Measurements from ENCODE around the gene ZBTB7B.

The ZBTB7B gene

DNA sequence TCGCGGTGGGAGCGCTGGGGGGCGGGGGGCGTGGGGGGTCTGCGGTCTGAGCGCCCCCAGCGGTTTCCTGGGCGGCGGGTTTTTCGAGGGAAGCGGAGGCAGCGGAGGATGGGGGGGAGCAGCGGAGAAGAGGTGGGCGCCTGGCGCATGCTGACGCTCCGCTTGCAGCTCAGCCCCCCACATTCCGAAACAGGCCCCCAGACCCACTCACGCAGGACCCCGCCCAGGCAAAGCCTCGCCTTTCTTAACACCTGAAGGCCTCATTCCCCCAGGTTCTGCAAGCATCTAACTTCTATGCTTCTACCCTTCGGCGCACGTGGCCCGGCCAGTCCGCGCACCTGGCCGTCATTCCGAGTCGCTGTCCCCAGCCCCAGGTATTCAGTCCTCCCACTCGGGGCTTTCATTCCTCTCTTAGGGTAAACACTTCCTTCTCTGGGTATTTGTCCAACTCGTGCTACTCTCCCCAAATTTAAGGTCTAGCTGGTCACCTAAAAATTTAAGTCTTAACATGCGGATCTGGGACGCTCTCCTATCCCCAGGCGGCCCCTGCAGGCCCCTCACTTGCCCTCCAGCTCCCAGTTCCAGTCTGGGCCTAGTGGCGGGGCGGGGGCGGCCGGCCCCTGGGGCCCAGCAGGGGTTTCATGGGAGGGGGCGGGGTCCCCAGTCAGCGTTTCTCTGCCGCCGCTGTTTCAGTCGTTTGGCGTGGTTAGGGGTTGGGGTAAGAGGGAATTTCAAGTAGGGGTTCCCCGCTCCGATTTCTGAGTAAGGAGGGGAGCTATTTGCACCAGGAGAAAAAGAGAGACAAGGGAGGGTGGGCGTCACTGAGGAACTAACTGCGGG lies 2.8 kb upstream of the ZBTB7B start:
- intact Hi-C loops (cut with DNase I) = loop anchor here (2.0 to 10.0 kb wide), 3 partner anchors 17 to 65 kb away; partner anchors contain the start of genes EFNA4 and FLAD1

DNA sequence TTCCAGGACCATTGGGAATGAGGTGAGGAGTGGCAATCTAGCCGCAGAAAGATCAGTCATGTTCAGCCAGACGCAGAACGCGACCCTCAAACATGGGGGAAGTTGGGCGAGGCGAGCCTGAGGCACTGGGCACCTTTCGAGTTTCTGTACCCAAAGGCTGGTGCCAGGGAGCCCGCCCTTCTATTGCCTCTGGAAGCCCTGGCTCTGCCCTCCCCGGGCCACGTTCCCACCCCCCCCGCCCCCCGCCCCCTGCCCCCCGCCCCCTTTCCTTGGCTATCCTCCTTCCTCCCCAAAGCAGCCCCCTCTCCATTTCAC lies 2.2 kb upstream of the ZBTB7B start:
- peak in 21 of 42 donors; percentile 20 to 72 (median 53) for DNase-seq
- intact Hi-C loops (cut with DNase I) = loop anchor here (2.0 to 10.0 kb wide), 3 partner anchors 18 to 64 kb away; partner anchors contain the start of genes EFNA4 and FLAD1

More for the DNA sequence above, 2.8 kb upstream of the ZBTB7B start:
- peak in 3 of 42 donors; percentile 18 to 31 (median 26) for DNase-seq

DNA sequence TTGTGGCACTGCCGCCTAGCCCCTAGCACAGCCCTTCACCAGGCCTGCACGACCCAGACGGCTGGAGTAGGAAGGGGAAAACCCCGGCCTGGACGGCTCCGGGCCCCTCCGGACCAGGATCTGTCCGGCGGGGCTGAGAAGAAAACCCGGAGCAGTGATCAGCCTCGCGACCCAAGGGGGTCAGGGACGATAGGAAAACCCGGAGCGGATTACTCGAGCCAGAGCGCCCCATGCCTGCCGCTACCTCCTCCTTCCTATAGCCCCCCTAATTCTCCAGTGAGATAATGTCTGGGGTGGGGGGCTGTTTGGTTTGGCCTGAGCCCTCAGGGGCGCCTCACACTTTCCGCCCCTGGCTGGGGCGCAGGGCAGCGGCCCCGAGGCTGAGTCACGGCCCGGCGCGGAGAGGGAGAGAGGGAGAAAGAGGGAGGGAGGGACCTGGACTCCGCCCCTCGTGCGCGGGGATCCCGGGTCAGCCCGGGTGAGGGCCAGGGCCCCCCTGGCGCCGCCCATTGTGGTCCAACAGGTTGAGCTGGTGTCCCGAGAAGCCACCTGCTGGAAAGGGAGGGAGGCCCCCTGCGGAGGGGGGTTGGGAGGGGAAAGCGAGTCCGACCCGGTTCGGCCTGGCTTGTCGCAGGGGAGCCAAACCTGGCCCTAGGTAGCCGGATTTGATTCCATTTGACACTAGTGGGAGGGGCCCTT lies 1.7 kb upstream of the ZBTB7B start:
- intact Hi-C loops (cut with DNase I) = loop anchor here (2.0 to 10.0 kb wide), 3 partner anchors 18 to 64 kb away; partner anchors contain the start of genes EFNA4 and FLAD1
- DNase-seq = peak; percentile 73 to 94 (median 86)

DNA sequence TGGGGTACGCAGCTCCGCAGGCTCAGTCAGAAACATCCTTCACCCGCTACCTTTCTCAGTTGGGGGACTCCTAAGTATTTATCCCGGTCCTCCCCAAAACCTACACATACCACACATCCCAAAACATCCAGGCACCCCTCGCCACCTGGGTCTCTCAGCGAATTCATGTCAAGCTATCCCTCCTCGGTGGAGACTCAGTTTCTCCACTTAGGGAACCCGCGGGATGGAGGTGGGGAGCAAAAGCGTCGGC lies 1.3 kb upstream of the ZBTB7B start:
- DNase-seq = no peak
- intact Hi-C loops (cut with DNase I) = loop anchor here (2.0 to 10.0 kb wide), 3 partner anchors 19 to 63 kb away; partner anchors contain the start of genes EFNA4 and FLAD1

DNA sequence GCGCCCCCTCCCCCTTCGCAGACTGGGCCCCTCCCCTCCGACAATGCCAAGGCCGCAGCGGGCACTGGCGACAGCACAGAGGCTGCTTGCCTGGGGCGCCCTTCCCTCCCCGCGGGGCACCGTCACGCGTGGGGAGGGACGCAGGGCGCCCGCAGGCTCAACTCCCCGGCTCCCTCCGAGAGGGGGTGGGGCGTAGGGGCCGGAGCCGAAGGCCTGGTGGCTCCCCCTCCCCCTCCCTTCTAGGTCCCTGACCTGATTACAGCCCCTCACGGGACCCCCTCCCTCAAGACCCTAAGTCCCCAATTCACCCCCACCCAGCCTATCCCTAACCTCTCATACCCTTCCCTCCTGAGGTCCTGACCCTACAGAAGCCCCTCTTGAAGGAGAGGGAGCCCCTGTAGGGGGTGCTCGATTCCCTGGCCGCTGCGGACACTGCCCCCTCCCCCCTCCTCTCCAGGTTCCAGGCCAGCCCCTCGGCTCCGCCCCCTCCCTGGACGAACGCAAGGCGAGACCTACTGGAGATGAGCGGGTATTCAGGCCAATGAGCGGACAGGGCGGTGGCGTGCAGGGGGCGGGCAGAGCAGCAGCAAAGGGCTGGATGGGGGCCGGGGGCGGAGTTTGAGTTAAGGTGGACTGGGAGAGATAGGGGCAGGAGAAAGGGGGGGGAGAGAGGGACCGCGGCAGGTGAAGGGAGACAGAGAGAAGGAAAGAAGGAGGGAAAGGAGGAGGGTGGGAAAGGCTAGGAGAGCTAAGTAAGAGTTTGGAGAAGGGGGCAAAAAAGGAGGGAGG lies 733 bp upstream of the ZBTB7B start:
- intact Hi-C loops (cut with DNase I) = loop anchor here (2.0 to 10.0 kb wide), 3 partner anchors 19 to 63 kb away; partner anchors contain the start of genes EFNA4 and FLAD1
- peak; percentile 100 for DNase-seq

DNA sequence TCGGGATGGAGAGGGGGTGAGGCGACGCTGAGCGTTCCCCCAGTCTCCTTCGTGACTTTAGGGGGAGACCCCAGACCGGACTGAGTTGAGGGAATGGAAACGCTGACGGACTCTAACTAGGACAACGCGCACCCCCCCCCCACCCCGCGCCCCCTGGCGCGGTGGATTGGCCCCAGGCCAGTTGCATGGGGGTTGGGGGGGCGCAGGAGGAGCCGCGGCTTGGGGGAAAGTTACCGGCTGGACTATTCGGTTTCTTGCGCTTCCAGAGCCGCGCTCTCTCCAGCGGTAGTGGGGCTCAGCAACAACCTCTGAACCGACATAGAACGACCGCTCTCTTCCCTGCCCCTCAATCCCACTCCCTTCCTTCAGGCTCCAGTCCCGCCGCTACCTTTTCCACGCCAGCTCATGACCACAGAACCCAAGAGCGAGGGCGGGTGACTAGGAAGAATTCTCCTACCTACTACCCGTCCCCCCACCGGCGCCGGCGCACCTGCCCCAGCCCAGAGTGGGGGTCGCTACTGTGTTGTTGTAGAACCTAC lies 694 bp downstream of the ZBTB7B start:
- peak in 18 of 42 donors; percentile 22 to 77 (median 44) for DNase-seq
- intact Hi-C loops (cut with DNase I) = loop anchor here (5.0 to 10.0 kb wide), 2 partner anchors 36 to 62 kb away; partner anchors contain the start of gene EFNA4

DNA sequence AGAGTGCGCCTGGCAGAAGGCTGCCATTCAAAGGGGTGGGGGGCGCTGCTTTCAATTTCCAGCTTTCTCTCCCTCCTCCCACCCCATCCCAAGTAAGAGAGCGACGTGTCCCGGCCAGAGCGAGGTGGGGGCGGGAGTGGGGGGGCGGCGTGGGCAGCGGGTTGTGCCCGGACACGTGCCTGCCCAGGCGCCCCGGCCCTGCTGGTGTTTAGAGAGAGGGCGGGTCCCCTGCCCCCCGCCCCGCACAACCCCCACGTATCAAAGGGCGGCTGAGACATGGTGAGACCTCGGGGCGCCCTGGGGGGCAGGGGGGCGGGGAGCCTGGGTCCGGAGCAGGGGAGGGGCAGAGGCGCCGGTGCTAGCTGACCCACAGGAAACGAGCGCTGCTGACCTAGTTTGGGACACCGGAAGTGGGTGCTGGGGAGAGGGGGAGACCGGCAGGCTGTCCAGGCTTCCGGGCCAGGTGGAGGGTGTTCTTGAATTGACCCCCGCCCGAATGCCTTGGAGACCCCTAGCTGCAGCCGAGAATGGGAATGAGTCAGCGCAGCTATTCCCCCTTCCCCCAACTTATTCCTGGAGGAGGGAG lies 1.3 kb downstream of the ZBTB7B start:
- intact Hi-C loops (cut with DNase I) = loop anchor here (5.0 to 10.0 kb wide), 2 partner anchors 37 to 61 kb away; partner anchors contain the start of gene EFNA4
- peak in 30 of 42 donors; percentile 26 to 83 (median 58) for DNase-seq

DNA sequence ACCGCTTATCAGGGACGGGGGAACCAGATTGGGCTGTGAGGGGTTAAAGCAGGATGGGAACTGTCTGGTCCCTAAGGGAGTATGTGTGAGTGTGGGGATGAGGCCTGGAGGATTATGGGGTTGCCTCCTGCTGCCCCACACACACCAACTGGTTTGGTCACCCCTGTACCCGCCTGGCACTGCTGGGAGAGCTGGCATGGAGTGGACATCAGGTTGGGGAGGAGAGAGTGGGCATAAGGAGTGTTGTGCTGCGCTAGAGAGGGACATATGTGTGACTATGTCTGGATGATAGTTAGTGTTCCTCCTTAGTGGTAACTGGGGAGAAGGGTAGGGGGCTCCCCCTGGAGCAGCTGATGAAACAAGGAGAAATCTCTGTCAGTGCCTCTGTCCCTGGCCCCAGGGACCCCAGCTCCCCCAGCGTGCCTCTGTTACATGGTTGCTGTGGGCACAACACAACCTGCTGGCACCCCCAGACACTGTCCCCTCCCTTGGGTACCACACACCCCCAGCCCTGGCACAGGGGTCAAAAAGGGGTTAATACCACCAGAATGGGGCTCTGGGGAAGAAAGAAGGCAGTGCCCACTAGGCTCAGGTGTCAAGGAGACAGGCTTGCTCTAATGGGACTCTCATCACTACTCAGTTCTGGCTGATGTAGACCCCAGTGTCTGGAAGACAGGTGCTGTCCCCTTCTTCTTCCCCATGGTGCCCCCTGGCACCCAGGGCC lies 1.9 kb downstream of the ZBTB7B start:
- intact Hi-C loops (cut with DNase I) = loop anchor here (5.0 to 10.0 kb wide), 2 partner anchors 37 to 60 kb away; partner anchors contain the start of gene EFNA4
- peak in 9 of 42 donors; percentile 21 to 72 (median 43) for DNase-seq

DNA sequence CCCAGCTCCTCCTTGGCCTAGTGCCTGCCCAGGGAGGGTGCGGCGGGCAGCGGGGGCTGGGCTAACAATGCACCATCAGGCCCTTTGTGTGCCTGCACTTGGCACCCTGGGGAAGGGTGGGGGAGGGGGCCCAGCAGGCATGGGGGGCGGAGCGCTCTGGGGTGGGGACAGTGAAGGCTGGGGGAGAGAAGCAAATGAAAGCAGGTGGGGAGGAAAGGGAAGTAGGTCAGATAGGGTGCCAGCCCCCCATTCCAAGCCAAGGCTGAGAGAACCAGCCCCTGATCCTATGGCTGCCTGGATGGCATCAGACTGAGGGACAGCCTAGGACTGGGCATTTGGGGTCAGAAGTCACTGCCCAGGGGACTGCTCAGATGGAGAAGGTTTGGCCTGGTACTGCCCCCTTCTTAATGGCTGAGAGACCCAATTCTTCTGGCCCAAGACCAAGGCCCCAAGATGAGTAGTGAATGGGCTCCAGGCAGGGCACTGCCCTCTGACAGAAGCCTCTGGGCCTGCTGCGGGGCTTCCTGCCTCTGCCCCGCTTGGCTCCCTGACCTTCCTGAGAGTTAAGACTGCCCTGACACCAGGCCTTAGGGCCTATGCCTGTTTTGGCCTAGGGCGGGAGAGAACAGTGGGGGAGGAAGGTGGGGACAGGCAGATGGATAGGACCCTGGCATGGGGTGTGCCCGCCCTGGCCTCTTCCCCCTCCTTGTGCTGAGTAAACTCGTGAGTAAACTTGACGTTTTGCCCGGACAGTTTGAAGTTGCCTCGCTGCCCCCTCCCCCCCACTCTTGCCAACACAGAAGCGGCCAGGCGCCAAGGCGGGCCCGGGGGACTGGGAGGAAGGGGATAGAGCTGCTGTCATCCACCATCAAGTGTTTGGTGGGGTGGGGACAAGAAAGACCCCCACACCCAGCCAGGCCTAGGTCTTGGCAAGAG lies 2.7 kb downstream of the ZBTB7B start:
- peak; percentile 55 to 91 (median 76) for DNase-seq
- intact Hi-C loops (cut with DNase I) = loop anchor here (10.0 kb wide), 1 partner anchor 59 kb away; the partner anchor contains the start of gene EFNA4

DNA sequence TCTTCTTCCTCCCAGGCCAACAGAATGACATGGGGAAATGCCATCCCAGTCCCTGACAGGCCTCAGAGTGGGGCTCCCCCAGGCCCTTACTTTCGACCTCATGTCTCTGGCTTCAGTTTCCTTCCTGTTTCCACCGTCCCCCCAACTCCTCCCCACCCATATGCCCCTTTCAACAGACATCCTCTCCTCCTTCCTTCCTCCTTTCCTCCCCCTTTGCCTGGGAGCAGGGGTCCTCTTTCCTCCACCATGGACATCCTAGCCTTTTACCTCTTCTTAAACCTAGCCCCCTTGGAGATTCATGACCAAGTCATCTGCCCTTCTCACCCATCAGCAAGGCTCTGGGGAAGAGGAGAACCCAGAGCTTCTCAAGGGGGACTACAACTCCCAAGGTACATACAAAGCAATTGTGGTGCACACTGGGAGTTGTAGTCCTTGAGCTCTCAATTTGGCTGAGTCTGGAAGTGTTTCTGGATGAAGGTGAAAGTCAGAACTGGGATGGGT lies 4.0 kb downstream of the ZBTB7B start:
- intact Hi-C loops (cut with DNase I) = loop anchor here (10.0 kb wide), 1 partner anchor 58 kb away; the partner anchor contains the start of gene EFNA4
- DNase-seq = peak in 21 of 42 donors; percentile 35 to 81 (median 59)

DNA sequence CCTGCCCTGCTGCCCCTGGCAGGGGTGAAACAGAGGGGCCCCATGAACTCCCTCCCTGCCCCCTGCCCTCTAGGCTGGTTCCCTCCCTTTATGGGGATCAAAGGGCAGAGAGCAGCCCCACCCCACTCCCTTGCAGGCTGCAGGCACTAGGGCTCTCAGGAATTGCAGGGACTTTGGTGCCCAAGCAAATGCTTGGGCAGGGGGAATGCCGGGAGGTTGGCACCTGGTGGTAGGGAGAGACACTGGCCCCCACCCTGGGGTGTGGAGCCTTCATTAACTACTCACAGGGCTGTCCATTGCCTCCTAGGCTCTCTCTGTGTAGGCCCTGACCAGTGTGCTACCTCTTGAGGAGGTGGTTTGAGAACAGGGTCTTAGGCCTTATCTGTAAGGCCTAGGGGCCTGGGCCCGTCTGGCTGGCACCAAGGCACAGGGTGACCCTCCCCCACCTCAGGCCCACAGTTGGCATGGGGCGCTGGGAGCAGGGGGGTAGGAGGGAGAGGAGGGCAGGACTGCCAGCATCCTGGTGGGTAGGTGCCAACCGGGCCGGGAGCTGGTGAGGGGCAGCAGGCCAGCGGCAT lies 4.7 kb downstream of the ZBTB7B start:
- DNase-seq = peak in 31 of 42 donors; percentile 16 to 88 (median 57)
- intact Hi-C loops (cut with DNase I) = loop anchor here (10.0 kb wide), 1 partner anchor 57 kb away; the partner anchor contains the start of gene EFNA4

DNA sequence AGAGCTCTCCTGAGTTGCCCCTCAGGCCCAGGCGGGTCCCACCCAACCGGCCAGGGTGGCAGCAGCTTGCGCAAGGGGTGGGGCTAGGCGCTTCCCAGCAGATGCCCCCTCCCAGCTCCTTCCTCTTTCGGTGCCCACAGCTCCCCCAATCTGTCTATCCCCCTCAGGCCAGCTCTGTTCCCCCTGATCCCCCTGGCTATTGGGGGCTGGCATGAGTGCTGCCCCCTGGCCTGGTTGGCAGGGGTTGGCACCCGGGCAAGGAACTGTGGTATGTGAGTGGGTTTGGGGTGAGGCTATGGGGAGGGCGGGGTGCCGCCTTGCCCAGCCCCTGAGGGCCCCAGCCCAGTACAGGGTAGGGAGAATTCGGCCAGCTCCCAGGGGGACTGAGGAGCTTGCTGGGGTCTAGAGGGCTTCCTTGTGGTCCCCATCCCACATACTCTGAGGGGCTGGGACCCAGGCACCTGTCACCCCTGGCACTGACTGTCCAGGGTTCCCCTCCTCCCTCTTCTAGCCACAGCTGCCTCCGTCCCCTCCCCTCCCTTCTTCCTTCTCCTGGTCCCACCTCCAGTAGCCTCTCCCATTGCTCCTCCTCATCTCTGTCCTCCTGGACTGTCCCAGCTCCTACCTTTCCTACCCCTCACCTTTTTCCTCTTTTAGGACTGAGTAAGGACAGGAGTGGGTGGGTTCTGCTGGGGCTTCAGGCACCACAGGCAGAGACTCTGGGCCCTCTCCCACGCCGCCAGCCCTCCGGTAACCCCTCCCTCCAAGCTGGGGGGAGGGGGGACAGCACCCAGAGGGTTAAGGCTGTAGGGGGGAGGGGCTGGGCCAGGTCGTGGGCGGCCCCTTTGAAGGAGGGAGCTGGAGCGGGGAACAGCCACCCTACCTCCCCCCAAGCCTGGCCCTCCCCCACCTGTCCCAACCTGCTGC lies 5.7 kb downstream of the ZBTB7B start:
- intact Hi-C loops (cut with DNase I) = loop anchor here (10.0 kb wide), 1 partner anchor 57 kb away; the partner anchor contains the start of gene EFNA4
- peak in 14 of 42 donors; percentile 28 to 65 (median 44) for DNase-seq

DNA sequence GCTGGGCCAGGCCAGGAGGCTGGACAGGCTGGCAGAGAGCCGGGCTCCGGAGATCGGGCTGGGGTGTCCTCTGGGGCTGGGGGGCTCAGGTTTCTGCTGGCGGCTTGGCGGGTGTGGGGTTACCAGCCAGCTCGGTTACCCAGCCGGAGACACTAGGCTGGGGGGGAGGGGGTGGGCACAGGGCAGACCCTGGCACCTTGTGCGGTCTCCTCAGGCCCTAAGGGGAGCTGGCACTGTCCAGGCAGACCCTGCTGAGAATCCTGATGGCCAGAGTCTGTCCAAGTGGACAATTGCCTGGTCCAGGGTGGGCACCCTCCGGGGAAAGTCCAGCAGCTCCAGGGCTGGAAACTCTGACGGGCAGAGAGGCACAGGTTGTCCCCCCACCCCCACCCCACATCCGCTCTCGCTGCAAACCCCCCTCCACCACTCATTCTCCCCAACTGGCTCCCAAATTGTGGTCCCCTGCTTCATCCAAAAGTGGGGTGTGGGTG lies 6.7 kb downstream of the ZBTB7B start:
- intact Hi-C loops (cut with DNase I) = loop anchor here (10.0 kb wide), 1 partner anchor 56 kb away; the partner anchor contains the start of gene EFNA4
- DNase-seq = no peak

DNA sequence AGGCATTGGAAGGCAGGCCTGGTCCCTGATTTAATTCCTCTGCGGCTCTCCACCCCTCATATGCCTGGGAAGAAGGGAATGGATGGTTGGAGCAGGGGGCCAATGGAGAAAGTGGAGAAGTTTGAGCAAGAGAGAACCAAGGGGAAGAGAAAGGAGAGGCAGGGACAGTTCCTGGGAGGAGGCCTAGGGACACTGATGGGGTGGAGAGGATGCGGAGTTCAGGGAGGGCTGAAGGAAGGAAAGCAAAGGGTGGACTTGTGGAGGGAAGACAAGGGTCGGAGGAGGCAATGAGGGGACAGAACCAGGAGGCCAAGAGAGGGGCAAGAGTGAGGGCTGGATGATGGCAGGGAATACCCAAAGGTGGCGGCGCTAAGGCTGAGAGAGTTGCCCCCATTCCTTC lies 7.1 kb downstream of the ZBTB7B start:
- DNase-seq = no peak
- intact Hi-C loops (cut with DNase I) = loop anchor here (10.0 kb wide), 1 partner anchor 55 kb away; the partner anchor contains the start of gene EFNA4

All from head of caudate nucleus (tissue), 42 donors.